ENCODE measurements around the gene TTC9B. TPM values are rescaled to one million over a fixed set of nuclear protein-coding genes. Genes with fewer than 3 reads are reported as not detected.
"Not testable (repeated sequence)": the region's sequence is repeated elsewhere in the genome, so short reads cannot be mapped to it uniquely, and the experiment has no call there.

TTC9B gene
- total RNA-seq, 1 experiment from 2014 or later, result not detected

GRCh38 chr19:40221858-40222619 lies 3.9 kb upstream of the TTC9B start:
- H3K4me3 ChIP-seq, result no peak overlapping the region

GRCh38 chr19:40220674-40221073 lies 2.5 kb upstream of the TTC9B start:
- Histone ChIP-seq H3K36me3 (no peaks in the 10 kb centered on the region), H3K27ac (no peak overlapping the region), H3K4me1 (replicated peaks) (peaks cover 13% of the 10 kb centered on the region), H3K27me3 (replicated peaks) (peaks cover 37% of the 10 kb centered on the region), H3K9me3 (replicated peaks) (peaks cover 7% of the 10 kb centered on the region), H3K4me3 (no peak overlapping the region)
- no peak for DNase-seq (ENCODE audit: low read depth in 1 of 2, low spot score in 2 of 2)

More at GRCh38 chr19:40221858-40222619, 3.9 kb upstream of the TTC9B start:
- peaks cover 42% of the 10 kb centered on the region for H3K27me3 ChIP-seq (replicated peaks)
- H3K4me1 ChIP-seq (replicated peaks), result peaks cover 22% of the 10 kb centered on the region
- H3K27ac ChIP-seq, result no peak overlapping the region
- H3K9me3 ChIP-seq (replicated peaks), result peaks cover 7% of the 10 kb centered on the region
- peak; percentile 76 to 78 for DNase-seq (ENCODE audit: low read depth in 1 of 2, low spot score in 2 of 2)
- no peaks in the 10 kb centered on the region for H3K36me3 ChIP-seq

DNA sequence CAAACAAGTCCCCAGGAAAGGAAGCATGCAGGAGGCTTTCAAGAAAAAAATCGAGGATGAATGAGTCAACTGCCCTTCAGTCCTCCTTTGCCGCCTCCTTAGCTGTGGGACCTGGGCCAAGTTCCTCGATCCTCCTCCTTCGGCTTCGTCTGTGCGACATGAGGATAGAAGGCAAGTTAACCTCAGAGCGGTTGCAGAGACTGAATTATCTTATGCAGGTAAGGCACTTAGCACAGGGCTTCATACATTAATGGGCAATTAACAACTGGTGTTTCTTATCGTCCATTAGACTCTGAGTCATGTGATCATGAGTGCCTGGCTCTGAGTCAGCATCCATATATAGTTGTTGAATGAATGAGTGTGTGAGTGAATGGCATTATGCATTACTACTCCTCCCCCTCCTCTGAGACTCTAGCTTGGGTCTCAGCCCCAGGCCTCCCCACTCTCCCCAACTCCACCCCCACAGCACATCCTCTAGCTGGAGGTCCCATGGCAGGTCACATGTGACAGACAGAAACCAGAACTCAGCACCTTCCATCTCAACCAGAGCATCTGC lies 1.6 kb upstream of the TTC9B start:
- Histone ChIP-seq H3K36me3 (no peaks in the 10 kb centered on the region), H3K4me1 (replicated peaks) (peaks cover 13% of the 10 kb centered on the region; the same call in 1 of the 2 replicates), H3K4me3 (no peak overlapping the region), H3K27me3 (replicated peaks) (peaks cover 29% of the 10 kb centered on the region), H3K9me3 (replicated peaks) (peaks cover 7% of the 10 kb centered on the region), H3K27ac (no peak overlapping the region)
- peak in 1 of 2 experiments; percentile 56 for DNase-seq (ENCODE audit: low read depth in 1 of 2, low spot score in 2 of 2)

DNA sequence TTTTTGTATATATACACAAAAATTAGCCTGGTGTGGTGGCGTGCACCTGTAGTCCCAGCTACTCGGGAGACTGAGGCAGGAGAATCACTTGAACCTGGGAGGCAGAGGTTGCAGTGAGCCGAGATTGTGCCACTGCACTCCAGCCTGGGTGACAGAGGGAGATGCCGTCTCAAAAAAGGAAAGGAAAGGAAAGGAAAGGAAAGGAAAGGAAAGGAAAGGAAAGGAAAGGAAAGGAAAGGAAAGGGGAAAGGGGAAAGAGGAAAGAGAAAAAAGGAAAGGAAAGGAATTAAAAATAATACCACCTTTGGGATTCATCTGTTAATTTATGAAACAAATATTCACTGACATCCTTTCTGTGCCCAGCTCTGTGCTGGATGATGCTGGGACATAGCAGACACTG lies 845 bp upstream of the TTC9B start:
- peaks cover 29% of the 10 kb centered on the region for H3K27me3 ChIP-seq (replicated peaks)
- not testable (repeated sequence) for H3K36me3 ChIP-seq; H3K4me3 ChIP-seq; DNase-seq (ENCODE audit: low read depth in 1 of 2, low spot score in 2 of 2); H3K27ac ChIP-seq; H3K9me3 ChIP-seq (replicated peaks)
- H3K4me1 ChIP-seq (replicated peaks), result peaks cover 13% of the 10 kb centered on the region; the same call in 1 of the 2 replicates

DNA sequence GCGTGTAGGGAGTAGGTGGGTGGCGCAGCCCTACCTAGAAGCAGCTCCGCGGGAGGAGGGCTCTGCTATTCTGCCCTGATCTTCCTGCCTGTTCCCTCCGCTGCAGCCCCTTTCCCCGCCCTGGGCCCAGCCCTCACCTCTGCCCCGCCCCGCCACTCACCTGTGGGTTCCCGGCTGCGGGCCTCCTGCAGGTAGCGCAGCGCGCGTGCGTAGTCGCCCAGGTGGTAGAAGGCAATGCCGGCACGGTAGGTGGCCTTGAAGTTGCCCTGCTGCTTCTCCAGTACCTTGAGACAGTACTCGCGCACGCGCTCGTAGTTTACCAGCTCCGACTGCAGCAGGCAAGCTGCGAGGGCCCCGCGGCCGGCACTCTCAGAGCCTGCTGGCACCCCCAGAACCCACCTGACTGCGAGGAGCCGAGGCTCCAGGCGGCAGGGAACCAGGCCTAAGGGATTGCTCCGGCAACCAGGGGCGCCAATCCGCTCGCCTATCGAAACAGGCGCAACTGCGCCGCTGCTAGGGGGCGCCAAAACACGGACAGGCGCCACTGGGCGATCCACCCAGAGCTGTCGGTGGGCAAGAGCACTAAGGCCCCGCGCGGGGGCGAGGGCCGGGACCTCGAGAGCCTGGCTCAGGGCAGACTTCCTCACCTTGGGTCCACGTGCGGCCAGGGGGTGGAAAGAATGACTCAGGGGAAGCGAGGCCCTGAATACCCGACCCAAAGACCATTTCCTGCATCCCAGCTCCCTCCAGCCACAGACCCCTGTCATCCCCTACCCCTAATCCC lies 965 bp downstream of the TTC9B start:
- Histone ChIP-seq H3K27ac (no peak overlapping the region), H3K4me1 (replicated peaks) (peaks cover 13% of the 10 kb centered on the region; the same call in 1 of the 2 replicates), H3K27me3 (replicated peaks) (peaks cover 29% of the 10 kb centered on the region), H3K4me3 (no peak overlapping the region), H3K36me3 (no peaks in the 10 kb centered on the region), H3K9me3 (replicated peaks) (peaks cover 2% of the 10 kb centered on the region)
- DNase-seq (ENCODE audit: low read depth in 1 of 2, low spot score in 2 of 2), result no peak

DNA sequence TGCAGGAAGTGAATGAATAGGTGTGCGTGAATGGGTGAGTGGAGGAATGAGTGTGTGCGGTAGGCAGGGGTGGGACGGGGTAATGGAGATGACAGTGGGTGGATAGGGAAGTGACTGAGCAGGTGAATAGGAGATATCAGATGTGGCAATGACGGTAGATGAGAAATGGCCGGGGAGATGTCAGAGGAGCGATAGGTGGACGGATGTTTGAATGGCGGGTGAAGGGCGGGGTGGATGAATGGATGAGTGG lies 1.5 kb downstream of the TTC9B start:
- no peaks in the 10 kb centered on the region; the same call in 1 of the 2 replicates for H3K9me3 ChIP-seq (replicated peaks)
- H3K27ac ChIP-seq, result no peak overlapping the region
- H3K4me1 ChIP-seq (replicated peaks), result peaks cover 13% of the 10 kb centered on the region; the same call in 1 of the 2 replicates
- no peak overlapping the region for H3K4me3 ChIP-seq
- H3K27me3 ChIP-seq (replicated peaks), result peaks cover 29% of the 10 kb centered on the region
- DNase-seq (ENCODE audit: low read depth in 1 of 2, low spot score in 2 of 2), result no peak
- no peaks in the 10 kb centered on the region for H3K36me3 ChIP-seq

DNA sequence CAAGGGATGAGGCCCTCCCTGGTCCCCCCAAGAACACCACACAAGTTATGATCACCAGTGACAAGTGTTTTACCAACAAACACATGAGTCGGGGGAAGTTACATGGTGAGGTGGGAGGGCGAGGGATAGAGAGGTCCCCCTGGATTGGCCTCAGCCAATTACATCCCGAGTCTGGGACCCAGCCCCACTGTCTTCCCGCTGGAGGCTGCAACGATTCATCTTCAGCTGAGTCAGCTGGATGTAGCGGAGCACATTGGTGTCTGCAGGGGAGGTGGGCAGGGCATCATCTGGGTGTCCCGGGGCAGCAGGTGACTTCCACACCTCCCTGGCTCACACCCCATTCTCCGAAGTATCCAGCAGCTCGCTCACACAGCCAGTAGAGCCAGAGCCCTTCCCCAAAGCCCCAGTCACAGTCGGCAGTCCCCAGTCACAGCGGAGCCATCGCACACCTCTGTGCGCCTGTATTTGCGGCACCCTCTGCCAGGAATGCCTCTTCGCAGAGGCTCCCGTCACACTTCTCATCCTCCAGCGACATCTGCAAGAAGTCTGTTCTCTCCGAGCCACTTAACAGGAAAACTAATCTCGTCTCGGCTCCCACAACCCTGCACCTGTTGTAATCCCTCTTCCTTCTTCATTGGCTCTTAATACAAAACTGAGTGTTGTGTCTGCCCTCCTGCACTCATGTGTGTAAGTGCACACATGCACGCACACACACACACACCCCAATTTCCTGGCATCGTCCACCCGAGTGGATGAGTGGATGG lies 2.0 kb downstream of the TTC9B start:
- H3K9me3 ChIP-seq (replicated peaks), result no peaks in the 10 kb centered on the region; the same call in 1 of the 2 replicates
- no peak overlapping the region for H3K4me3 ChIP-seq
- H3K4me1 ChIP-seq (replicated peaks), result peaks cover 13% of the 10 kb centered on the region; the same call in 1 of the 2 replicates
- peaks cover 29% of the 10 kb centered on the region for H3K27me3 ChIP-seq (replicated peaks)
- DNase-seq (ENCODE audit: low read depth in 1 of 2, low spot score in 2 of 2), result no peak
- no peaks in the 10 kb centered on the region for H3K36me3 ChIP-seq
- no peak overlapping the region for H3K27ac ChIP-seq

DNA sequence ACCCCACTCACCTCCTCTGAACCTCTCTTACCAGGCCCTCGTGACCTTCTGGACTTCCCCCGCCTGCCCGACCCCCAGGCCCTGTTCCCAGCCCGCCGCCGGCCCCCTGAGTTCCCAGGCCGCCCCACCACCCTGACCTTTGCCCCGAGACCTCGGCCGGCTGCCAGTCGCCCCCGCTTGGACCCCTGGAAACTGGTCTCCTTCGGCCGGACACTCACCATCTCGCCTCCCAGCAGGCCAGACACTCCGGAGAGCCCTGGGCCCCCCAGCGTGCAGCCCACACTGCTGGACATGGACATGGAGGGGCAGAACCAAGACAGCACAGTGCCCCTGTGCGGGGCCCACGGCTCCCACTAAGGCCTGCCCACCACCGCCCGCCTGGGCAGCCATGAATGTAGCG lies 3.2 kb downstream of the TTC9B start:
- no peak for DNase-seq (ENCODE audit: low read depth in 1 of 2, low spot score in 2 of 2)
- Histone ChIP-seq H3K27ac (no peak overlapping the region), H3K4me3 (no peak overlapping the region), H3K9me3 (replicated peaks) (no peaks in the 10 kb centered on the region; the same call in 1 of the 2 replicates), H3K4me1 (replicated peaks) (peaks cover 11% of the 10 kb centered on the region; the same call in 1 of the 2 replicates), H3K27me3 (replicated peaks) (peaks cover 29% of the 10 kb centered on the region), H3K36me3 (no peaks in the 10 kb centered on the region)

GRCh38 chr19:40213882-40214570 lies 4.2 kb downstream of the TTC9B start:
- Histone ChIP-seq H3K36me3 (no peaks in the 10 kb centered on the region), H3K27me3 (replicated peaks) (peaks cover 26% of the 10 kb centered on the region), H3K9me3 (replicated peaks) (no peaks in the 10 kb centered on the region; the same call in 1 of the 2 replicates), H3K27ac (no peak overlapping the region), H3K4me3 (no peak overlapping the region), H3K4me1 (replicated peaks) (0 out of 2 replicates have a peak, but pooled peaks cover 3% of the 10 kb centered on the region)
- DNase-seq (ENCODE audit: low read depth in 1 of 2, low spot score in 2 of 2), result no peak

GRCh38 chr19:40213251-40213829 lies 4.8 kb downstream of the TTC9B start:
- Histone ChIP-seq H3K4me1 (replicated peaks) (0 out of 2 replicates have a peak, but pooled peaks cover 3% of the 10 kb centered on the region), H3K36me3 (no peaks in the 10 kb centered on the region), H3K27me3 (replicated peaks) (peaks cover 20% of the 10 kb centered on the region), H3K4me3 (no peak overlapping the region), H3K9me3 (replicated peaks) (no peaks in the 10 kb centered on the region; the same call in 1 of the 2 replicates), H3K27ac (no peak overlapping the region)
- no peak for DNase-seq (ENCODE audit: low read depth in 1 of 2, low spot score in 2 of 2)

GRCh38 chr19:40210889-40211288 lies 7.3 kb downstream of the TTC9B start:
- Histone ChIP-seq H3K4me3 (no peak overlapping the region), H3K27me3 (replicated peaks) (no peaks in the 10 kb centered on the region), H3K27ac (no peak overlapping the region), H3K36me3 (no peaks in the 10 kb centered on the region), H3K4me1 (replicated peaks) (no peaks in the 10 kb centered on the region), H3K9me3 (replicated peaks) (no peaks in the 10 kb centered on the region)
- DNase-seq (ENCODE audit: low read depth in 1 of 2, low spot score in 2 of 2), result no peak

DNA sequence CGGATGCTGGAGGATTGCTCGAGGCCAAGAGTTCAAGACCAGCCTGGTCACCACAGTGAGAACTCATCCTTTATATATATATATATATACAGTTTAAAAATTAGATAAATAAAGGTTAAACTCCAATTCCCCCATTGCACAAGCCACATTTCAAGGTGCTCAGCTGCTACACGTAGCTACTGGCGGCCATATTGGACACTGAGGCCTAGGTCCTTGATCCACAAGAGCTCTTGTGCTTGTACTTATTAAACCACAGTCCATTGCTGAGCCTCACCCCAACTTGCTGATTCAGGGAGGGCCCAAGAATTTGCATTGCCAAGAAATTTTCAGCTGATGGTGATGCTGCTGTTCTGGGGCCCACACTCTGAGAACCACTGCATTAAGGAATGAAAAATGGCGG lies 9.6 kb downstream of the TTC9B start:
- no peak for DNase-seq (ENCODE audit: low read depth in 1 of 2, low spot score in 2 of 2)
- Histone ChIP-seq H3K36me3 (no peaks in the 10 kb centered on the region), H3K4me1 (replicated peaks) (no peaks in the 10 kb centered on the region), H3K9me3 (replicated peaks) (no peaks in the 10 kb centered on the region), H3K4me3 (no peak overlapping the region), H3K27ac (no peak overlapping the region), H3K27me3 (replicated peaks) (no peaks in the 10 kb centered on the region)

GRCh38 chr19:40205760-40206159 lies 12.4 kb downstream of the TTC9B start:
- Histone ChIP-seq H3K4me3 (no peak overlapping the region), H3K4me1 (replicated peaks) (no peaks in the 10 kb centered on the region), H3K27ac (no peak overlapping the region), H3K9me3 (replicated peaks) (no peaks in the 10 kb centered on the region), H3K27me3 (replicated peaks) (no peaks in the 10 kb centered on the region), H3K36me3 (no peaks in the 10 kb centered on the region)
- DNase-seq (ENCODE audit: low read depth in 1 of 2, low spot score in 2 of 2), result no peak

Data from SJSA1 (cell line).